A673 (cell line): Measurements from ENCODE around the gene SKAP1. TPM values are rescaled to one million over a fixed set of nuclear protein-coding genes. Genes with fewer than 3 reads are reported as not detected.

Experiments used
- BruUV-seq: library from RNA; stranded (reverse); fragments of 400-500 nt; replicated peaks from 2 replicates; lab custom pipeline; 2021; lab: Mats Ljungman, UMichigan
- CTCF ChIA-PET: fragments of 300-600 bp; sonication (Branson Sonifier 250); formaldehyde crosslinking; loops from one replicate; lab custom pipeline; 2022; ENCODE audit warnings: antibody characterized with exemption; lab: Charles Lee
- POLR2A ChIA-PET: fragments of 300-600 bp; sonication (Branson Sonifier 250); formaldehyde crosslinking; loops from one replicate; lab custom pipeline; 2022; ENCODE audit warnings: antibody characterized with exemption; ENCODE audit not compliant: low non-redundant PET; lab: Charles Lee
- DNase-seq: peaks from one replicate; pipeline ENCODE4 v3.0.0-alpha.2; 2015; ENCODE audit warnings: low spot score
- H3K27ac ChIP-seq: fragments of 200-600 bp; sonication (generic); 2 replicates; pipeline ENCODE4 v1.5.1; 2016; ENCODE audit warnings: mixed run types, low read depth, mild to moderate bottlenecking, mixed read lengths, antibody characterized with exemption, low read length; ENCODE audit not compliant: poor library complexity, severe bottlenecking
- H3K27me3 ChIP-seq: fragments of 200-600 bp; sonication (generic); replicated peaks from 2 replicates; pipeline ENCODE4 v1.6.1; 2017; ENCODE audit warnings: mixed run types, low read depth, mild to moderate bottlenecking, mixed read lengths, antibody characterized with exemption, low read length; ENCODE audit not compliant: insufficient read depth, poor library complexity
- H3K36me3 ChIP-seq: fragments of 200-600 bp; sonication (generic); 2 replicates; pipeline ENCODE4 v1.6.1; 2016; ENCODE audit warnings: mixed run types, mild to moderate bottlenecking, mixed read lengths, antibody characterized with exemption, low read length; ENCODE audit not compliant: insufficient read depth, poor library complexity, severe bottlenecking
- H3K4me1 ChIP-seq: fragments of 200-600 bp; sonication (generic); 2 replicates; pipeline ENCODE4 v1.6.1; 2017; ENCODE audit warnings: mixed run types, mild to moderate bottlenecking, mixed read lengths, antibody characterized with exemption, low read length; ENCODE audit not compliant: insufficient read depth, poor library complexity, severe bottlenecking
- H3K4me3 ChIP-seq: fragments of 200-600 bp; sonication (generic); 2 replicates; pipeline ENCODE4 v1.5.1; 2016; ENCODE audit warnings: low read depth, mixed run types, mild to moderate bottlenecking, mixed read lengths, low read length; ENCODE audit not compliant: poor library complexity, severe bottlenecking
- H3K9me3 ChIP-seq: fragments of 200-600 bp; sonication (generic); 2 replicates; pipeline ENCODE4 v1.6.1; 2016; ENCODE audit warnings: mixed run types, low read depth, mild to moderate bottlenecking, mixed read lengths, antibody characterized with exemption, low read length; ENCODE audit not compliant: poor library complexity, severe bottlenecking
- EZH2 ChIP-seq: fragments of 200-600 bp; sonication (generic); IDR thresholded peaks from 2 replicates; pipeline ENCODE4 v1.6.1; 2017; ENCODE audit warnings: borderline replicate concordance, low read depth, mild to moderate bottlenecking, mixed read lengths, antibody characterized with exemption, low read length; ENCODE audit not compliant: poor library complexity, severe bottlenecking
- intact Hi-C: fragments of 100-400 bp; cut with micrococcal nuclease; formaldehyde crosslinking; loops from one replicate; pipeline ENCODE4 v1.10.0; 2022; ENCODE audit not compliant: unreplicated experiment
- total RNA-seq: library from RNA; stranded (reverse); gene quantifications from 2 replicates; pipeline ENCODE4 v1.2.3, GENCODE V29; 2021
- TF ChIP-seq, protein P1 (sequence below): fragments of 300-800, 200-600 bp; sonication (generic); conservative IDR thresholded peaks from 2 replicates; pipeline ENCODE4 v1.5.1; 2017; ENCODE audit warnings: low read depth, mild to moderate bottlenecking, antibody characterized with exemption, low read length, moderate library complexity, mixed read lengths

Gene SKAP1
- total RNA-seq, 1 experiment from 2014 or later: not detected

DNA sequence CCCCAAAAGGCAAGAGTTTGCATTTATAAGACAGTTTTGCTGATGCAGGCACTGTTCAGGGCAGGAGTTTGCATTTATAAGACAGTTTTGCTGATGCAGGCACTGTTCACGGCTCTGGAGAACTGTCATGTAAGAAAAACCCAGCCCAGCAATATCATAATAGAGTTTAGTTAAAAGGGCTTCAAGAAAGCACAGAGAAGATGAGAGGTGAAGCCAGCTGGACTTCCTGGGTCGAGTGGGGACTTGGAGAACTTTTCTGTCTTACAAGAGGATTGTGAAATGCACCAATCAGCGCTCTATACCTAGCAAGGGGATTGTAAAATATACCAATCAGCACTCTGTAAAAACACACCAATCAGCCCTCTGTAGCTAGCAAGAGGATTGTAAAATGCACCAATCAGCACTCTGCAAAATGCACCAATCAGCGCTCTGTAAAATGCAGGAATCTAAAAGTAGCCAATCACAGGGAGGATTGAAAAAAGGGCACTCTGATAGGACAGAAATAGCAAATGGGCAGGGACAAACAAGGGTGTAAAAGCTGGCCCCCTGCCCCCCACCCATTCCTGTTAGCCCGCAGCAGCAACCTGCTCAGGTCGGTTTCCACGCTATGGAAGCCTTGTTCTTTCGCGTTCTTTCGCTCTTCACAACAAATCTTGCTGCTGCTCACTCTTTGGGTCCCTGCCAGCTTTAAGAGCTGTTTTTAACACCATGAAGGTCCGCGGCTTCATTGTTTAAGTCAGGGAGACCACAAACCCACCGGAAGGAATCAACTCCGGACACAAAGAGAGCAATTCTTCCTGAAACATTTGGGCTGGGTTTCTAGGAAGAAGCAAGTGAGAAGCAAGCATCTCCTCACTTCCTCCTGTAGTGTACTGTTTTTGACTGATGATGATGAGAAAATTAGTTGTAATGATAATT, 327.0 kb downstream of the SKAP1 start:
- intact Hi-C loops: no loop called here

DNA sequence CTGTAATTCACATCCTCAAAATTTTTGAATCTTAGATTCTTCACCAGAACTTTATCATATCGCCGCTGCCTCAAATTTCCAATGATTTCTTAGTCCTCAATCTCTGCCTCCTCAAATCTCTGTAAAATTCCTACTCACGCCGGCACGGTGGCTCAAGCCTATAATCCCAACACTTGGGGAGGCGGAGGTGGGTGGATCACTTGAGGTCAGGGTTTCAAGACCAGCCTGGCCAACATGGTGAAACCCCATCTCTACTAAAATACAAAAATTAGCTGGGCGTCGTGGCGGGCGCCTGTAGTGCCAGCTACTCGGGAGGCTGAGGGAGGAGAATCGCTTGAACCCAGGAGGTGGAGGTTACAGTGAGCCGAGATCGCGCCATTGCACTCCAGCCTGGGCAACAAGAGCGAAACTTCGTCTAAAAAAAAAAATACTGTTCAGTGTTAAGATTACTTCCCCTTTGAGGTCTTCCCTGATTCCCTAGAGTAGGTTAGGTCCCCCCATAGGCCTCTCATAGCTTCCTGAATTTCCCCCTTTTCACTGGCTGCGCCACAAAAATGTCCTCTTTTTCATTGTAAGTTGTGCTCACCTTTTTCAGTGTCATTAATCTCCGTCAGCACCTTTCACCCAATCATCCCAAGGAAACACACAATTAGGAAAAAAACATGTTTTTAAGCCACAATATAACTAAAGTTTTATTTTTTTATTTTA, 327.8 kb downstream of the SKAP1 start:
- Histone ChIP-seq H3K36me3 (no peaks in the 10 kb centered on the region), H3K27me3 (no peaks in the 10 kb centered on the region), H3K4me1 (peaks cover 6% of the 10 kb centered on the region), H3K4me3 (no peak overlapping the region), H3K27ac (no peak overlapping the region), H3K9me3 (no peaks in the 10 kb centered on the region)
- DNase-seq: no peak
- CTCF ChIA-PET: no interaction called here
- POLR2A ChIA-PET: no interaction called here
- no peak for TF ChIP-seq EZH2
- TF ChIP-seq, protein P1, sequence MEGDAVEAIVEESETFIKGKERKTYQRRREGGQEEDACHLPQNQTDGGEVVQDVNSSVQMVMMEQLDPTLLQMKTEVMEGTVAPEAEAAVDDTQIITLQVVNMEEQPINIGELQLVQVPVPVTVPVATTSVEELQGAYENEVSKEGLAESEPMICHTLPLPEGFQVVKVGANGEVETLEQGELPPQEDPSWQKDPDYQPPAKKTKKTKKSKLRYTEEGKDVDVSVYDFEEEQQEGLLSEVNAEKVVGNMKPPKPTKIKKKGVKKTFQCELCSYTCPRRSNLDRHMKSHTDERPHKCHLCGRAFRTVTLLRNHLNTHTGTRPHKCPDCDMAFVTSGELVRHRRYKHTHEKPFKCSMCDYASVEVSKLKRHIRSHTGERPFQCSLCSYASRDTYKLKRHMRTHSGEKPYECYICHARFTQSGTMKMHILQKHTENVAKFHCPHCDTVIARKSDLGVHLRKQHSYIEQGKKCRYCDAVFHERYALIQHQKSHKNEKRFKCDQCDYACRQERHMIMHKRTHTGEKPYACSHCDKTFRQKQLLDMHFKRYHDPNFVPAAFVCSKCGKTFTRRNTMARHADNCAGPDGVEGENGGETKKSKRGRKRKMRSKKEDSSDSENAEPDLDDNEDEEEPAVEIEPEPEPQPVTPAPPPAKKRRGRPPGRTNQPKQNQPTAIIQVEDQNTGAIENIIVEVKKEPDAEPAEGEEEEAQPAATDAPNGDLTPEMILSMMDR: no peak
- BruUV-seq: TSS peak; percentile 31
- intact Hi-C loops: no loop called here

More for the DNA sequence above, 327.0 kb downstream of the SKAP1 start:
- ChIA-PET POLR2A (no interaction called here), CTCF (no interaction called here)
- H3K9me3 ChIP-seq: no peaks in the 10 kb centered on the region
- TF ChIP-seq, protein P1: no peak
- no peak for TF ChIP-seq EZH2
- no TSS peak for BruUV-seq
- no peaks in the 10 kb centered on the region for H3K27me3 ChIP-seq
- H3K4me3 ChIP-seq: no peak overlapping the region
- no peaks in the 10 kb centered on the region for H3K36me3 ChIP-seq
- DNase-seq: no peak
- H3K4me1 ChIP-seq: peaks cover 6% of the 10 kb centered on the region
- no peak overlapping the region for H3K27ac ChIP-seq

DNA sequence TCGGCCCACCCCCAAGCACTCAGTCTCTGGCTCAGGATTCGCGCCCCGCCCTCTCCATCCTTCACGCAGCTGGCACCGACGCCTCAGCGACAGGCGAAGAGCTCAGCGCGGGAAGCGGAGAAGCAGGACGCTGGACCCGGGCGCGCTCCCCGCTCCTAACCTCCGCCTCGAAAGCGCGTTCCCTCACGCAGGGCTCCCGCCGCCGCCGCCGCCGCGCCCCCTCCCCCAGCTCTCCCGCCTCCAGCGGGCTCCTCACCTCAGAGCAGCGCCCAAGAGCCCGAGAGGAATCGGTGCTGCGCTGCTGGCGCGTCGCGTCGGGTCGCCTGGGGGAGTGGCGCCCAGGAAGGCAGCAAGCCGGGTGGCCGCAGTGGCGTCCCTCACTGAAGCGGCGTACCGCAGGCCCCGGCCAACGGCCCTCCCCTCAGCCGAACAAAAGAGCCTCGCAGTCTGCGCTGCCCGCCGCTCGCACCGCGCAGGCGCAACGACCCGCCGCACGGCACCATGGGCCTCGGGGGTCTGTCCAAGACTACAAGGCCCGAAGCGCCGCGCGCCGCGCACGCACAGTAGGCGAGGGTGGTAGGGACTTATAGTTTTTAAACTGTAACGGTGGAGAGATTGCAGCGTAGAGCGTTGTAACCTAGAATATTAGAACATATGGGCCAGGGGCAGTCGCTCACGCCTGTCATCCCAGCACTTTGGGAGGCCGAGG, 328.8 kb downstream of the SKAP1 start, which contains the start of gene CBX1:
Gene CBX1, minus strand, starts transcription at position 467 of the 709 bp plus-strand sequence. CDS start 24,474 bp downstream, outside the sequence.
- Histone ChIP-seq H3K4me1 (peaks cover 6% of the 10 kb centered on the region), H3K9me3 (no peaks in the 10 kb centered on the region), H3K27ac (peak within 1 kb of the TSS; percentile 93), H3K27me3 (no peaks in the 10 kb centered on the region), H3K36me3 (no peaks in the 10 kb centered on the region), H3K4me3 (peak within 1 kb of the TSS; percentile 83)
- no TSS peak for BruUV-seq
- DNase-seq: peak; percentile 99
- CTCF ChIA-PET: interaction anchor here (1.0 kb wide), 1 partner anchor 77 kb away, joined by 3 read pairs; no protein-coding TSS in a partner anchor
- POLR2A ChIA-PET: interaction anchor here (0.6 kb wide), 1 partner anchor 49 kb away, joined by 3 read pairs; no protein-coding TSS in a partner anchor
- no peak for TF ChIP-seq EZH2
- TF ChIP-seq, protein P1: no peak
- intact Hi-C loops: no loop called here
